H1 (cell line): Measurements from ENCODE around the gene RPS21.

ENCODE experiments used
- BRCA1 ChIP-seq: IDR thresholded peaks from 2 replicates; pipeline ENCODE4 v1.6.1; 2012; ENCODE audit warnings: low read depth, low read length, improper control_type of control experiment
- CBX5 ChIP-seq: fragments of 300-800, 300-1000 bp; sonication (generic); IDR thresholded peaks from 2 replicates; pipeline ENCODE4 v1.7.1; 2016; ENCODE audit warnings: antibody characterized with exemption, low read length, low read depth
- CHD2 ChIP-seq: IDR thresholded peaks from 2 replicates; pipeline ENCODE4 v1.6.1; 2012; ENCODE audit warnings: low read length, improper control_type of control experiment
- CREB1 ChIP-seq: IDR thresholded peaks from 2 replicates; pipeline ENCODE4 v1.6.1; 2012; ENCODE audit warnings: inconsistent platforms
- EGR1 ChIP-seq: IDR thresholded peaks from 2 replicates; pipeline ENCODE4 v1.6.1; 2011; ENCODE audit warnings: low read depth, low read length, borderline replicate concordance
- GABPA ChIP-seq: IDR thresholded peaks from 2 replicates; pipeline ENCODE4 v1.6.1; 2011; ENCODE audit warnings: mild to moderate bottlenecking, low read length, moderate library complexity, borderline replicate concordance; ENCODE audit not compliant: insufficient read depth
- POLR2A ChIP-seq, 2 experiments: IDR thresholded peaks; 1 replicate in 1 of 2; 2 replicates in 1 of 2; pipeline ENCODE4 v1.6.1; 2011; ENCODE audit warnings: low read depth in 2 of 2, low read length in 2 of 2, mild to moderate bottlenecking in 2 of 2; ENCODE audit errors: control extremely low read depth in 1 of 2
- SP4 ChIP-seq: IDR thresholded peaks from 2 replicates; pipeline ENCODE4 v1.6.1; 2012; ENCODE audit warnings: low read length, inconsistent platforms
- TF ChIP-seq, protein P1 (sequence below), 3 experiments: IDR thresholded peaks; 1 replicate in 2 of 3; 2 replicates in 1 of 3; pipeline versions ENCODE4 v1.5.1 to v1.6.1; 2011; ENCODE audit warnings: low read length in 3 of 3, mild to moderate bottlenecking in 3 of 3, inconsistent platforms in 2 of 3, low read depth in 1 of 3, moderate library complexity in 1 of 3; ENCODE audit not compliant: insufficient read depth in 1 of 3; ENCODE audit errors: control extremely low read depth in 1 of 3

DNA sequence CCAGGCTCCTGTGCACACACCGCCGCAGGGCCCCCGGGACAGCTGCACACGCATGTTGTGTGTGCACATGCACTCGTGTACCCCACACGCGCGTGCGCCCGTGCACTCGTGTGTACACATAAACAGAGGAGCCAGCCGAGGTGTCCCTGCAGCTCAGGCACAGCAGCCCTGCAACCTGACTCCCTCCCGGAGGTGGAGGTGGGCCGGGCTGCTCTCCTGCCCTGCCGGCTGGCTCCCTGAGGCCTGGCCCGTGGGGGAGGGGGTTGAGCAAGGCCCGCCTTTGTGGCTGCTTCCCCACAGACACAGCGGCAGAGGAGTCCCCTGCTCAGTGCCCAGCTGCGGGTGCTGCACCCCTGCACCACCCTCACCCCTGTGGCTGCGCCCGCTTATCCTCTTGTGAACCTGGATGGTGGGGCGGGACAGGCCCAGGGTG lies 39.8 kb downstream of the RPS21 start:
- TF ChIP-seq CBX5 (no peak), CHD2 (no peak), CREB1 (no peak), BRCA1 (no peak), EGR1 (no peak), POLR2A (IDR thresholded peaks at IDR 0.05; ENCODE audit: control extremely low read depth in 1 of 2, low read depth in 2 of 2, low read length in 2 of 2) (no peak), GABPA (no peak), SP4 (no peak)
- TF ChIP-seq, protein P1, sequence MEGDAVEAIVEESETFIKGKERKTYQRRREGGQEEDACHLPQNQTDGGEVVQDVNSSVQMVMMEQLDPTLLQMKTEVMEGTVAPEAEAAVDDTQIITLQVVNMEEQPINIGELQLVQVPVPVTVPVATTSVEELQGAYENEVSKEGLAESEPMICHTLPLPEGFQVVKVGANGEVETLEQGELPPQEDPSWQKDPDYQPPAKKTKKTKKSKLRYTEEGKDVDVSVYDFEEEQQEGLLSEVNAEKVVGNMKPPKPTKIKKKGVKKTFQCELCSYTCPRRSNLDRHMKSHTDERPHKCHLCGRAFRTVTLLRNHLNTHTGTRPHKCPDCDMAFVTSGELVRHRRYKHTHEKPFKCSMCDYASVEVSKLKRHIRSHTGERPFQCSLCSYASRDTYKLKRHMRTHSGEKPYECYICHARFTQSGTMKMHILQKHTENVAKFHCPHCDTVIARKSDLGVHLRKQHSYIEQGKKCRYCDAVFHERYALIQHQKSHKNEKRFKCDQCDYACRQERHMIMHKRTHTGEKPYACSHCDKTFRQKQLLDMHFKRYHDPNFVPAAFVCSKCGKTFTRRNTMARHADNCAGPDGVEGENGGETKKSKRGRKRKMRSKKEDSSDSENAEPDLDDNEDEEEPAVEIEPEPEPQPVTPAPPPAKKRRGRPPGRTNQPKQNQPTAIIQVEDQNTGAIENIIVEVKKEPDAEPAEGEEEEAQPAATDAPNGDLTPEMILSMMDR (IDR thresholded peaks at IDR 0.05; ENCODE audit: control extremely low read depth in 1 of 3, insufficient read depth in 1 of 3, low read depth in 1 of 3, low read length in 3 of 3) = no peak
